DOHH2 (cell line): ENCODE data around the gene PRR16.

Source experiments
- EZH2phosphoT487 ChIP-seq: fragments of 200-600 bp; sonication (generic); IDR thresholded peaks from 2 replicates; pipeline ENCODE4 v1.6.1; 2017; ENCODE audit warnings: borderline replicate concordance, mild to moderate bottlenecking, antibody characterized with exemption, low read length, moderate library complexity, mixed read lengths
- TF ChIP-seq, protein P1 (sequence below): fragments of 200-600 bp; sonication (generic); IDR thresholded peaks from one replicate; pipeline ENCODE4 v1.5.1; 2014; ENCODE audit warnings: antibody characterized with exemption, mild to moderate bottlenecking, low read depth, low read length; ENCODE audit not compliant: poor library complexity, severe bottlenecking

DNA sequence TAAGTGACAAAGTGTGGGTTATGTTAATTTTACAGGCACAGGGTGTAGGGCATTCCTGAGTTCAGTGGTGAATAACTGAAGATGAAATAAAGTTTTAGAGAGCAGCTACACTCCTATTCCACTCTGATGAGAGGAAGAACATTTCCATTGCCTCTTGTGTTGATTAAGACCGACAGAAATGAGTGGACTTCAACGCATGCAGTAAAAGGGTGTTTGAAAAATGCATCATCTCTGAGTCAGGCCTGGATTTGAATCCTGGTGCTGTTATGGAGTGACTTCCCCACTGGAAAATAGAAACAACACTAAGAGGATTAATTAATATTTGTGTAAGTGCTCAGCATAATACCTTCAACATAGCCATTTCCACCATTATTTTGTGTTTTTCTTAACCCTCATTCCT lies 86.3 kb downstream of the PRR16 start:
- TF ChIP-seq, protein P1, sequence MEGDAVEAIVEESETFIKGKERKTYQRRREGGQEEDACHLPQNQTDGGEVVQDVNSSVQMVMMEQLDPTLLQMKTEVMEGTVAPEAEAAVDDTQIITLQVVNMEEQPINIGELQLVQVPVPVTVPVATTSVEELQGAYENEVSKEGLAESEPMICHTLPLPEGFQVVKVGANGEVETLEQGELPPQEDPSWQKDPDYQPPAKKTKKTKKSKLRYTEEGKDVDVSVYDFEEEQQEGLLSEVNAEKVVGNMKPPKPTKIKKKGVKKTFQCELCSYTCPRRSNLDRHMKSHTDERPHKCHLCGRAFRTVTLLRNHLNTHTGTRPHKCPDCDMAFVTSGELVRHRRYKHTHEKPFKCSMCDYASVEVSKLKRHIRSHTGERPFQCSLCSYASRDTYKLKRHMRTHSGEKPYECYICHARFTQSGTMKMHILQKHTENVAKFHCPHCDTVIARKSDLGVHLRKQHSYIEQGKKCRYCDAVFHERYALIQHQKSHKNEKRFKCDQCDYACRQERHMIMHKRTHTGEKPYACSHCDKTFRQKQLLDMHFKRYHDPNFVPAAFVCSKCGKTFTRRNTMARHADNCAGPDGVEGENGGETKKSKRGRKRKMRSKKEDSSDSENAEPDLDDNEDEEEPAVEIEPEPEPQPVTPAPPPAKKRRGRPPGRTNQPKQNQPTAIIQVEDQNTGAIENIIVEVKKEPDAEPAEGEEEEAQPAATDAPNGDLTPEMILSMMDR = no peak
- TF ChIP-seq EZH2phosphoT487 = no peak
